Cardiac muscle cell (in vitro differentiated cells and primary cell): ENCODE results near the gene WDR86. TPM values are rescaled to one million over a fixed set of nuclear protein-coding genes. Genes with fewer than 3 reads are reported as not detected.

Experiments
- DNase-seq, 2 donors: peaks; one replicate each; pipeline versions ENCODE4 v3.0.0 to v3.0.0-alpha.2; 2010 to 2017; ENCODE audit warnings: low read depth in 1 of 2, low spot score in 1 of 2
- H3K27ac ChIP-seq: fragments of 200-600 bp; sonication (generic); 2 replicates; pipeline ENCODE4 v1.5.1; 2016
- H3K27me3 ChIP-seq: fragments of 200-600 bp; sonication (generic); 2 replicates; pipeline ENCODE4 v1.6.0; 2016; ENCODE audit warnings: control low read depth
- H3K36me3 ChIP-seq: fragments of 200-600 bp; sonication (generic); 2 replicates; pipeline ENCODE4 v1.5.1; 2016; ENCODE audit warnings: control low read depth
- H3K4me1 ChIP-seq: fragments of 200-600 bp; sonication (generic); 2 replicates; pipeline ENCODE4 v1.8.1; 2017; ENCODE audit warnings: low read depth, mild to moderate bottlenecking, mixed run types
- H3K4me3 ChIP-seq: fragments of 200-600 bp; sonication (generic); 2 replicates; pipeline ENCODE4 v1.5.1; 2016; ENCODE audit warnings: mild to moderate bottlenecking
- H3K9me3 ChIP-seq: fragments of 200-600 bp; sonication (generic); 2 replicates; pipeline ENCODE4 v1.5.1; 2017; ENCODE audit warnings: low read depth, mild to moderate bottlenecking, control low read depth
- polyA plus RNA-seq: library from polyadenylated mRNA; unstranded; fragments of >200 nt; fragmentation: Nextera tagmentation; extraction: Ambion mirVana; gene quantifications from 2 replicates; pipeline ENCODE4 v1.2.1, GENCODE V29; 2016
- total RNA-seq: library from RNA; depleted of rRNA; stranded (reverse); fragments of >200 nt; gene quantifications from 2 replicates; pipeline ENCODE4 v1.2.3, GENCODE V29; 2016
- TF ChIP-seq, protein P1 (sequence below): IDR thresholded peaks from 2 replicates; pipeline ENCODE4 v1.5.1; 2012; ENCODE audit warnings: low read depth, mild to moderate bottlenecking, low read length

Gene WDR86
- total and polyA plus RNA-seq, 2 experiments from 2014 or later: 58.8 to 130 TPM

DNA sequence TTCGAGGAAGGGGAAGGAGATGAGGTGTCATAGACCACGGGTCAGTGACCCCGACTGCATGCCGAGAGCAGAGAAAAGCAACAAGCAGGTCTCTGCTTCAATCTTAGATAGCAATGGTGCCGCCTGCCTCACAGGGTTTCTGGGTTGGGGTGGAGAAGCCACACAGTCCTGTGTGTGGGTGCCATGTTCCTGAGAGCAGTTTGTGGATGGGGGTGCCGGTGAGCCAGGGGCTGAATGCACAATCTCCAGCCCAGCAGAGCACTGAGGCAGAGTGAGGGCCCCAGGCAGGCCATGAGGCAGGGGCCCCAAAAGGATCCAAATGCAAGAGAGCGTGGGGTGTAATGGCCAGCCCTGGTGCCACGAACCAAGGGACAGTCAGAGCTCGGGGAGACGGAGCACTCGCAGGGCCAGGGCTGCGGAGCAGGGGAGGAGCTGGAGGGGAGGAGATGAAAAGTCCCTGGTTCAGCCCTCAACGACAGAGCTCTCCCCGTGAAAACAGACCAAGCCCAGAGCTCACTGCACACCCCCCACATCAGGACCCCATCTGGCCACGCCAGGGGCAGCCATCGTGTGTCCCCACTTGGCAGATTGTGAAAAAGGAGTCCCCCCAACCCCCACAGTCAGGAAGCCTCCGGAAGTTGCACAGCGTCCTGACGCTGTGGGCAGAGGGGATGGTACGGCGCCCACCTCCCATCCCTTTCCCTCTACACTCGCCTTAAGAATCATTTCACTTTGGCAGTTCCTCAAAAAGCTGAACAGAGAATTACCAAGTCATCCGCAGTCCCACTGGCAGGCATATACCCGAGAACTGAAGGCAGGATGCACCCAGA, 19.9 kb downstream of the WDR86 start:
- no peaks in the 10 kb centered on the region for H3K9me3 ChIP-seq
- H3K4me3 ChIP-seq: no peak overlapping the region
- H3K36me3 ChIP-seq: no peaks in the 10 kb centered on the region
- H3K4me1 ChIP-seq: no peaks in the 10 kb centered on the region
- TF ChIP-seq, protein P1, sequence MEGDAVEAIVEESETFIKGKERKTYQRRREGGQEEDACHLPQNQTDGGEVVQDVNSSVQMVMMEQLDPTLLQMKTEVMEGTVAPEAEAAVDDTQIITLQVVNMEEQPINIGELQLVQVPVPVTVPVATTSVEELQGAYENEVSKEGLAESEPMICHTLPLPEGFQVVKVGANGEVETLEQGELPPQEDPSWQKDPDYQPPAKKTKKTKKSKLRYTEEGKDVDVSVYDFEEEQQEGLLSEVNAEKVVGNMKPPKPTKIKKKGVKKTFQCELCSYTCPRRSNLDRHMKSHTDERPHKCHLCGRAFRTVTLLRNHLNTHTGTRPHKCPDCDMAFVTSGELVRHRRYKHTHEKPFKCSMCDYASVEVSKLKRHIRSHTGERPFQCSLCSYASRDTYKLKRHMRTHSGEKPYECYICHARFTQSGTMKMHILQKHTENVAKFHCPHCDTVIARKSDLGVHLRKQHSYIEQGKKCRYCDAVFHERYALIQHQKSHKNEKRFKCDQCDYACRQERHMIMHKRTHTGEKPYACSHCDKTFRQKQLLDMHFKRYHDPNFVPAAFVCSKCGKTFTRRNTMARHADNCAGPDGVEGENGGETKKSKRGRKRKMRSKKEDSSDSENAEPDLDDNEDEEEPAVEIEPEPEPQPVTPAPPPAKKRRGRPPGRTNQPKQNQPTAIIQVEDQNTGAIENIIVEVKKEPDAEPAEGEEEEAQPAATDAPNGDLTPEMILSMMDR: no peak
- no peak overlapping the region for H3K27ac ChIP-seq
- DNase-seq: no peak
- no peaks in the 10 kb centered on the region for H3K27me3 ChIP-seq

DNA sequence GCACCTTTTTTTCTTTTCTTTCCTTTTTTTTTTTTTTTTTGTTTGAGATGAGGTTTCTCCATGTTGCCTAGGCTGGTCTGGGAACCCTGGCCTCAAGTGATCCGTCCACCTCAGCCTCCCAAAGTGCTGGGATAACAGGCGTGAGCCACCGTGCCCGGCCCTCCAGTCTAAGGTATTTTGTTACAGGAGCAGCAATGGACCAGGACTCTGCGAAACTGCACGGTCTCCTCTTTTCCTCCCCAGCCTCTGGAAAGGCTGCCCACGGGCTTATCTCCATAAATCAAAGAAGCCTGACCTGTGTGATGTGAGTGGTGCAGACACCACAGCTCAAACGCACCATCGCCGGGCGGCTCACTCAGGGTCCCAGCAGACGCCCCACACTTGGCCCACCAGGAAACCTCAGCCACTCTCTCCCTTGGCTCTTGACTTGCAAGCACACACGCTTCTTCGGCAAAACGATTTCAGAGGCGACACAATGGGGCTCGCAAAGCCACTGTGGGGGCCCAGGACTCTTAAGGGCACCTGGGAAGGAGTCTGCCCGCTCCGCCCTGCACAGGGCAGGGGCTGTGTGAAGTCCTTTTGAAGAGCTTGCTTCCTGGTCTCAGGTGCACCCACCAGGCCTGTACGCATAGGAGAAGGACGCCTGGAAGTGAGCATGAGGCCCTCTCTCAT, 20.6 kb downstream of the WDR86 start:
- TF ChIP-seq, protein P1: no peak
- Histone ChIP-seq H3K4me3 (no peak overlapping the region), H3K27me3 (no peaks in the 10 kb centered on the region), H3K4me1 (no peaks in the 10 kb centered on the region), H3K27ac (no peak overlapping the region), H3K36me3 (no peaks in the 10 kb centered on the region), H3K9me3 (no peaks in the 10 kb centered on the region)
- no peak for DNase-seq

DNA sequence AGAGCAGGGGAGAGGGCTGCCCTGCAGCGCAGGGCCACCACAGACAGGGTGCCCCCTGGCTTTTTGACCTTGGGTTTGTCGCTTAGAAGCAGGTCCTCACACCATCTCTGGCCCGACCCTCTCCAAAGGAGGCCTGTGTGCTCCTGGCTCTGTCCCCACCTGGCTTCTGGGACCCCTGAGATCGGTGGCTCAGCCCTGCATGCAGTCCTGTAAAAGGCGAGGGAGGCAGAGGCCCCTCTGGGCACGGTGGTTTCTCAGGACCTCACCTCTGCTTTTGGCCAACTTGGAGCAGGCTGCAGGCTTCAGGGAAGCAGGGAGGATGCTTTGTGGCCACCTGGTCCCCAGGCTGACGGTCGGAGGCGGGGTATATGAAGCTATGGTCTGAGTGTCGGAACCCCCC, 21.4 kb downstream of the WDR86 start:
- Histone ChIP-seq H3K27ac (no peak overlapping the region), H3K4me3 (no peak overlapping the region), H3K36me3 (no peaks in the 10 kb centered on the region), H3K27me3 (no peaks in the 10 kb centered on the region), H3K9me3 (no peaks in the 10 kb centered on the region), H3K4me1 (no peaks in the 10 kb centered on the region)
- no peak for DNase-seq
- TF ChIP-seq, protein P1: no peak

DNA sequence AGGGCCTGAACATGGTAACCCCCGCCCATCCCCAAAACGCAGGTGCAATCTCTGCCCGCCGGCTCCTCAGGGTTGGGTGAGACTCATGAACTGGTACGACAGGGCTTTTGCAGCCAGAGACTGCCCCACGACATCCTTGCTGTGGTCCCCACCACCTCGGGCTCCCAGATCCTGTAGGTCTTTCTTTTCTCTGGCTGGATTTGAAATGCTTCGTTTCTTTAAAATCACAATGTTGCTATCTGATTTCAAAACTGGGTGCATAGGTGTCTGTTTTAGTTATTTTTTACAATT, 21.9 kb downstream of the WDR86 start:
- TF ChIP-seq, protein P1: no peak

DNA sequence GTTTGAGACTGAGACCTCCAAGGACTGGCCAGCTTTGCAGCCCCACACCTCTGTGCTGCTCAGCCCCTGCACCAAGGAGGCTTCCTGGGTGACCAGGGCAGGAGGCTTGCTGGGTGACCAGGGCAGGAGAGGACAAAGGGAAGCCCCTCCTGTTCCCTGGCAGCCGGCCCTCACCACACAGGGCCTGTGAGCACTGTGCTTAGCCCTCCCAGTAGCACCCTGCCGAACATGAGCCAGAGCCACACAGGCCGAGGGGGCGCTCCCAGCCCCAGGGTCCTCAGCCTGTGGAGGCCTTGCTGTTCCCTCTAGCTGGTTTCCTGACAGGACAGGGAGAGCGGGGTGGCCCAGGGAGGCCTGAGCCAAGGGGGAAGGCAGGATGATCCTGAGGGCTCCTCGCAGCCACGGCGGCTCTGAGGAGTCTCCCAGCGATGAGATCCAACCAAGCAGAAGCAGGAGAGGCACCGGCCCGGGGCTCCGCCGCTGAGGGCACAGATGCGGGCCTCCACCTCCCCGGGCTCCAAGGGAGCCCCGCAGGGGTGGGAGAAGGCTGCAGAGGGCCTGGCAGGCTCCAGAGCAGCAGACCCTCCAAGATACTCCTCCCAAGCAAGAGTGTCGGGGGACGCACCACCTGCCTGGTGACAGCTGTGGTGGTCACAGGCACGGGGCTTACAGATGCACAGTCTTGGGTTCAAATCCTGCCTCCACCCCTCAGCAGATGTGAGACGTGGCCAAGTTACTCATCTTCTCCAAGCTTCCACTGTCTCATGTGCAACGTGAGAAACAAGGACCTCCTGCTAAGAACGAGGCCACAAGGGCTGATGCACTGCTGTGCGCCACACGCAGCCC, 22.5 kb downstream of the WDR86 start:
- Histone ChIP-seq H3K36me3 (no peaks in the 10 kb centered on the region), H3K4me1 (no peaks in the 10 kb centered on the region), H3K27ac (no peak overlapping the region), H3K4me3 (no peak overlapping the region), H3K9me3 (no peaks in the 10 kb centered on the region), H3K27me3 (peaks cover 2% of the 10 kb centered on the region)
- DNase-seq: no peak
- TF ChIP-seq, protein P1: no peak

More for the DNA sequence above, 21.9 kb downstream of the WDR86 start:
- no peak overlapping the region for H3K27ac ChIP-seq
- H3K9me3 ChIP-seq: no peaks in the 10 kb centered on the region
- DNase-seq: no peak
- no peaks in the 10 kb centered on the region for H3K4me1 ChIP-seq
- H3K36me3 ChIP-seq: no peaks in the 10 kb centered on the region
- no peaks in the 10 kb centered on the region for H3K27me3 ChIP-seq
- H3K4me3 ChIP-seq: no peak overlapping the region
